BE2C (cell line): ENCODE data around the gene CHMP6.

ENCODE experiments used
- DNase-seq: peaks from one replicate; pipeline ENCODE4 v3.0.0-alpha.2; 2020
- H3K27me3 ChIP-seq: fragments of 250-450 bp; sonication (Bioruptor Pico); 2 replicates; pipeline ENCODE4 v1.5.1; 2020; ENCODE audit warnings: mild to moderate bottlenecking
- H3K36me3 ChIP-seq: fragments of 250-450 bp; sonication (Bioruptor Pico); 2 replicates; pipeline ENCODE4 v1.5.1; 2020; ENCODE audit warnings: mild to moderate bottlenecking
- H3K4me1 ChIP-seq: fragments of 250-450 bp; sonication (Bioruptor Pico); 2 replicates; pipeline ENCODE4 v1.5.1; 2020
- H3K4me3 ChIP-seq: 2 replicates; pipeline ENCODE4 v1.5.1; 2011; ENCODE audit warnings: low read depth, low read length
- H3K9me3 ChIP-seq: fragments of 250-450 bp; sonication (Bioruptor Pico); 2 replicates; pipeline ENCODE4 v1.5.1; 2020
- CTCF ChIP-seq: IDR thresholded peaks from 2 replicates; pipeline ENCODE4 v1.5.1; 2012; ENCODE audit warnings: mild to moderate bottlenecking, low read depth, low read length

Gene CHMP6

DNA sequence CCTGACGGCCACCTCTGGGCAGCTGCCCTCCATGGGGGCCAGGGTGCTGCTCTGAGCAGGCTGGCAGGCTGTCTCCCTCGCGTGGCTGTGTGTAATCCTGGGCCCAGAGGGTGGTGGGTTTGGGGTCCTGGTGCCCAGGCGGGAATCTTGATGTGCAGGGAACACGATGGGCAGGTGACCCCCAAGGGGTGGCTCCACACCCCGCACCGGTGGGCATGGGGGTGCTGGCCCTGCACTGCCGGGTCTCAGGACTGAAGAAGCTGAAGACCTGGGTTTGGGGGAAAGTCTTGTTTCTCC is 8.6 kb downstream of the CHMP6 start:
- H3K27me3 ChIP-seq = peaks cover 29% of the 10 kb centered on the region
- H3K4me3 ChIP-seq = no peak overlapping the region
- no peak for TF ChIP-seq CTCF
- H3K4me1 ChIP-seq = peaks cover 7% of the 10 kb centered on the region
- peaks cover 6% of the 10 kb centered on the region; the same call in 1 of the 2 replicates for H3K36me3 ChIP-seq
- no peak for DNase-seq
- no peaks in the 10 kb centered on the region for H3K9me3 ChIP-seq

DNA sequence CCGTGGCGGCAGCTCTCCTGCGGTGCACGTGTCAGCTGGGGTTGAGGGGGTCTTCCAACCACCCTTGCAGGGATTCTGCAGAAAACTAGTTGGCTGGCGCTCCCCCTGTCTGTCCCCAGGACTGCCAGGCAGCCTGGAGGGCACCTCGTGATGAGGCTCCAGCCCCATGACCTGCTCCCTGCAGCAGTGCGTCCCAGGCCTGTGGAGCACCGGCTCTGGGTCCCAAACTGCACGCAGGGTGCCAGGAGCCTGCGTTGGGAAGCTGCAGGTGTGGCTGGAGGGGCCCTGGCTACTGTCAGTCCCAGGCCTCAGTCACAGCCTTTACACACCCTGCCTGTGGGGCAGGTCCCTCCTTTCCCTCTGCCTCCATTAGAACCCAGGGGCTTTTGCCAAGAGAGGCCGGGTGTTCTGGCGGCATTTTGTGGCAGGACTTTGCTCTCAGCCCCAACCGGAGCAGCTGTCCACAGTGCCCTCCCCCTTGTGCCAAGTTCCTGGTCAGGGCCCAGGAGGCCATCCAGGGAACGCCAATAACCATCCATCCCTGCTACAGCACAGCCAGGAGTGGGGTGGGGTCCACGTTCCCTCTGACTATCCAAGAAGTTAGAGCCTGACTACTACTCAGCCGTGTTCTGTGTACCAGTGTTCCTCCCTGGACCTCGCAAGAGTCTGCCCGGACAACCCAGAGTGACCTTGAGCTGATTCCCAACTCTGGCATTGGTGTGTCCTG is 9.2 kb downstream of the CHMP6 start:
- DNase-seq = no peak
- TF ChIP-seq CTCF = no peak
- H3K9me3 ChIP-seq = no peaks in the 10 kb centered on the region
- H3K4me1 ChIP-seq = peaks cover 7% of the 10 kb centered on the region
- no peak overlapping the region for H3K4me3 ChIP-seq
- H3K36me3 ChIP-seq = peaks cover 6% of the 10 kb centered on the region; the same call in 1 of the 2 replicates
- H3K27me3 ChIP-seq = peaks cover 34% of the 10 kb centered on the region

GRCh38 chr17:81002013-81002384 is 10.4 kb downstream of the CHMP6 start:
- H3K4me1 ChIP-seq = peaks cover 7% of the 10 kb centered on the region
- no peak overlapping the region for H3K4me3 ChIP-seq
- peaks cover 47% of the 10 kb centered on the region for H3K27me3 ChIP-seq
- H3K9me3 ChIP-seq = no peaks in the 10 kb centered on the region; the same call in 1 of the 2 replicates
- no peak for TF ChIP-seq CTCF
- H3K36me3 ChIP-seq = peaks cover 2% of the 10 kb centered on the region; the same call in 1 of the 2 replicates
- no peak for DNase-seq

GRCh38 chr17:81002409-81003361 is 11.0 kb downstream of the CHMP6 start:
- Histone ChIP-seq H3K9me3 (no peaks in the 10 kb centered on the region; the same call in 1 of the 2 replicates), H3K4me1 (peaks cover 7% of the 10 kb centered on the region), H3K36me3 (no peaks in the 10 kb centered on the region), H3K4me3 (no peak overlapping the region; the same call in 1 of the 2 replicates), H3K27me3 (peaks cover 53% of the 10 kb centered on the region)
- TF ChIP-seq CTCF = no peak
- DNase-seq = peak; percentile 72

DNA sequence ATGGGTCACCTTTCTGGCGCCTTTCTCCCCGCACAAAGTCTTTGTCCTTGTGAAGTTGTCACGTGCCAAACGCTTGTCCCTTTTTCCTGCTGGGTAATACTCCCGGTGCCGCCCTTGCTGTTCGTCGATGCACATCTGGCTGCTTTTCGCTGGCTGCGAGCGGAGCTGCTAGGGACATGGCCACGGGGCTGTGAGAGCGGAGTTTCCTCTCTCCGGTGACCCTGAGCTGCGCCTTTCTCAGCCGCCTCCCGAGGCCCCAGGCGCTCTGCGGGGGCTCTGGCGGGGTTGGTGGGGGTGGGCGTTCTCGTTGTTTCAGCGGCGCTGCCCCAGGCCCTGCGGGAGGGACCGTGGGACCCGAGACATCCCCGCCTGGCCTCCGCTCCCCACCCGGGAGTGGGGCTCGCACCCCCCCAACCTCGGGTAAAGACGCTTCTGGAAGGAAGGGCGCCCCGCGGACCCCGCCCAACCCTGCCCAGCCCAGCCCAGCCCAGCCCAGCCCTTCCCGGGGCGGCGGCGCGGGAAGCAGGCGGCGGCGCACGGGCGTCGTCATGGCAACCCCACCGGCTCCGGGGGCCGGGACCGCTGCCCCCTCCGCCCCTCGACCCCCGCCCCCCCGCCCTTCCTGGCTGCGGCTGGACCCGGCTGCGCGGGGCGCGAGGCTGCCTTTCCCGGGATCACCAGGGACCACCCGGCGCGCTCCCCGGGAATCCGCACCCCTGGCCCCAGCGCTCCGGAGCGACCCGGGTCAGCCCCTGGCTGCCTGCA is 12.3 kb downstream of the CHMP6 start:
- H3K27me3 ChIP-seq = peaks cover 65% of the 10 kb centered on the region
- no peak for DNase-seq
- H3K36me3 ChIP-seq = no peaks in the 10 kb centered on the region
- peaks cover 7% of the 10 kb centered on the region for H3K4me1 ChIP-seq
- no peaks in the 10 kb centered on the region; the same call in 1 of the 2 replicates for H3K9me3 ChIP-seq
- no peak overlapping the region for H3K4me3 ChIP-seq
- TF ChIP-seq CTCF = no peak
